ENCODE data around the gene EPN2. TPM values are rescaled to one million over a fixed set of nuclear protein-coding genes. Genes with fewer than 3 reads are reported as not detected.

Gene EPN2
- total RNA-seq, 1 donor = 18.1 TPM

DNA sequence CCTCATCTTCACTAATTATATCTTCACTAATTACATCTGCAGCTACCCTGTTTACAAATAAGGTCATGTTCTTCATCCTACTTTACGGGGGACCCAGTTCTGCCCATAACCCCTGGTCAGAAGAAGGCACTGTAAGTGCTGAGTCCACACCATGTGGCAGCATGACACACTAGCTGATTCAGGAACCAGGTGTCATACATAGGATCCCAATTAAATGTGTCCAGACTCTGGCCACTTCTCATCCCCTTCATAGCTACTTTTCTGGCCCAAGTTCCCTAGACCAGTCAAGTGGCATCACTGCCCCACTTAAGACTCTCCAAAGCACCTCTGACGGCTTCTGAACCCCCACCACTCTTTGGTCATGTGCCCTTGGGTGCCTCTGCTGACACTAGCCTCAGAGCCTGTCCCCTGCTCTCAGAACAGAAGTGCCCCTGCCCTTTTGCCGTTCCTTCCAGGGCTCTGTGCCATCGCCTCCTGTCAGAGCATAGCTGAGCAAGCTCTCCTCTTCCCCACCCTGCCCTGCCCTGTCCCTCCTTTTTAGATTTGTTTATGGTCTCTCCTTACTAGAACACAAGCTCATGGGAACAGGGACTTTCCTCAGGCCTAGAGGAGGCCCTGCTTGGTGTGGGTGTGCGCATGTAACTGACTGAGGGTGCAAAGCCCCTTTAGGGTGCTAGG lies 64.2 kb downstream of the EPN2 start:
- no peaks in the 10 kb centered on the region for H3K36me3 ChIP-seq (ENCODE audit: insufficient read depth, low read length)
- peaks cover 7% of the 10 kb centered on the region for H3K4me1 ChIP-seq (ENCODE audit: insufficient read depth, low read length)
- H3K9me3 ChIP-seq (ENCODE audit: low read depth, low read length) = no peaks in the 10 kb centered on the region
- H2AFZ ChIP-seq (ENCODE audit: low read length) = no peak overlapping the region
- H4K20me1 ChIP-seq (ENCODE audit: insufficient read depth, low read length) = peaks cover 49% of the 10 kb centered on the region
- DNase-seq (ENCODE audit: insufficient read length, low spot score, missing footprints) = peak; percentile 23
- no peak overlapping the region for H3K4me3 ChIP-seq (ENCODE audit: insufficient read depth, low read length)
- TF ChIP-seq, protein P1, sequence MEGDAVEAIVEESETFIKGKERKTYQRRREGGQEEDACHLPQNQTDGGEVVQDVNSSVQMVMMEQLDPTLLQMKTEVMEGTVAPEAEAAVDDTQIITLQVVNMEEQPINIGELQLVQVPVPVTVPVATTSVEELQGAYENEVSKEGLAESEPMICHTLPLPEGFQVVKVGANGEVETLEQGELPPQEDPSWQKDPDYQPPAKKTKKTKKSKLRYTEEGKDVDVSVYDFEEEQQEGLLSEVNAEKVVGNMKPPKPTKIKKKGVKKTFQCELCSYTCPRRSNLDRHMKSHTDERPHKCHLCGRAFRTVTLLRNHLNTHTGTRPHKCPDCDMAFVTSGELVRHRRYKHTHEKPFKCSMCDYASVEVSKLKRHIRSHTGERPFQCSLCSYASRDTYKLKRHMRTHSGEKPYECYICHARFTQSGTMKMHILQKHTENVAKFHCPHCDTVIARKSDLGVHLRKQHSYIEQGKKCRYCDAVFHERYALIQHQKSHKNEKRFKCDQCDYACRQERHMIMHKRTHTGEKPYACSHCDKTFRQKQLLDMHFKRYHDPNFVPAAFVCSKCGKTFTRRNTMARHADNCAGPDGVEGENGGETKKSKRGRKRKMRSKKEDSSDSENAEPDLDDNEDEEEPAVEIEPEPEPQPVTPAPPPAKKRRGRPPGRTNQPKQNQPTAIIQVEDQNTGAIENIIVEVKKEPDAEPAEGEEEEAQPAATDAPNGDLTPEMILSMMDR (IDR thresholded peaks at IDR 0.05; ENCODE audit: extremely low read depth, low read depth, low read length) = no peak
- H3K27ac ChIP-seq (ENCODE audit: low read depth, low read length) = no peak overlapping the region
- no peaks in the 10 kb centered on the region for H3K27me3 ChIP-seq (ENCODE audit: insufficient read depth, low read length)
- H3K79me2 ChIP-seq (ENCODE audit: insufficient read depth, low read length) = peaks cover 58% of the 10 kb centered on the region
- no peak overlapping the region for H3K4me2 ChIP-seq (ENCODE audit: insufficient read depth, low read length)

DNA sequence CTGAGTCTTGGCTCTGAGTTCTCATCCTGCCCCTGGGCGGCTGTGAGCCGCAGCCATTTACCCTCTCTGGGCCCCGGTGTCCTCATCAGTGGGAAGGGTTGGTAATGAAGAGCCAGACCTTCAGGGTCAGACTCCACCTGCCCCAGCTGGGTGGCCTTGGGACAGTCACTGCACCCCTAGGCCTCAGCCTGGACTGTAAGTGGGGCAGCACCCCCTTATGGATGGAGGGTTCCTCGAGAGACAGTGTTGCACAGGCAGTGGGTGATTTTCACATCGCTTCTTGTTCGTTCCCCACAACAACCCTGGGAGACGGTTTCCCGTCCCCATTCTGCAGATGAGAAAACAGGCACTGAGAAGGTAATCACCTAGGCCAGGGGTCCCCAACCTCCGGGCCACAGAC lies 64.8 kb downstream of the EPN2 start:
- Histone ChIP-seq H3K27me3 (ENCODE audit: insufficient read depth, low read length) (no peaks in the 10 kb centered on the region), H3K4me2 (ENCODE audit: insufficient read depth, low read length) (no peak overlapping the region), H3K79me2 (ENCODE audit: insufficient read depth, low read length) (peaks cover 57% of the 10 kb centered on the region), H2AFZ (ENCODE audit: low read length) (no peak overlapping the region), H3K4me1 (ENCODE audit: insufficient read depth, low read length) (peaks cover 7% of the 10 kb centered on the region), H3K4me3 (ENCODE audit: insufficient read depth, low read length) (no peak overlapping the region), H3K36me3 (ENCODE audit: insufficient read depth, low read length) (no peaks in the 10 kb centered on the region), H3K9me3 (ENCODE audit: low read depth, low read length) (no peaks in the 10 kb centered on the region), H3K27ac (ENCODE audit: low read depth, low read length) (no peak overlapping the region), H4K20me1 (ENCODE audit: insufficient read depth, low read length) (peaks cover 48% of the 10 kb centered on the region)
- TF ChIP-seq, protein P1 (IDR thresholded peaks at IDR 0.05; ENCODE audit: extremely low read depth, low read depth, low read length) = no peak
- DNase-seq (ENCODE audit: insufficient read length, low spot score, missing footprints) = no peak

DNA sequence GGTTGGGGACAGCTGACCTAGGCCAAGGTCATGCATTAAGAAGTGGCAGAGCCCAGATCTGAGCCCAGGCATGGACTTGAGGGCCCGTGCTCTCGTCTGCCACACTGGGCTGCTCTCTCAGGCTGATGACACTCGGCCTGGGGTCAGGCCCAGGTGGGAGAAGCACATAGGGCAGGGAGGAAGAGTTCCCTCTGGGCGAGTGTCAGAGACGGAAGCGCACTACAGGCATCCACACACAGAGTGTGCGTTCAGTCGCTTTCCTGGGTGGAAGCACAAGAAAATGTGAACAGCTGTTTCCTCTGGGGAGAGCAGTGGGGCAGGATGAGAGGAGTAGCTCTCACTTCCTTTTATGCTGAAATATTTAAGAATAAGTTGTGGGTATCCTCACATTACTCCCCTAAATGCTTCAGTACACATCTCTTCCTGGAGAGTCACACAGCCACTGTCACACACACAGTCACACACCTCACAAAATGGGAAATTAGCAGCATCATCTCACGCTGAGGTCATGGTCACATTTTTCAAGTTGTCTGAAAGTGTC lies 65.7 kb downstream of the EPN2 start:
- no peak for DNase-seq (ENCODE audit: insufficient read length, low spot score, missing footprints)
- Histone ChIP-seq H3K36me3 (ENCODE audit: insufficient read depth, low read length) (no peaks in the 10 kb centered on the region), H3K4me3 (ENCODE audit: insufficient read depth, low read length) (no peak overlapping the region), H3K4me1 (ENCODE audit: insufficient read depth, low read length) (peaks cover 7% of the 10 kb centered on the region), H3K9me3 (ENCODE audit: low read depth, low read length) (no peaks in the 10 kb centered on the region), H3K27ac (ENCODE audit: low read depth, low read length) (no peak overlapping the region), H3K27me3 (ENCODE audit: insufficient read depth, low read length) (no peaks in the 10 kb centered on the region), H3K4me2 (ENCODE audit: insufficient read depth, low read length) (no peak overlapping the region), H3K79me2 (ENCODE audit: insufficient read depth, low read length) (peaks cover 51% of the 10 kb centered on the region), H2AFZ (ENCODE audit: low read length) (no peak overlapping the region), H4K20me1 (ENCODE audit: insufficient read depth, low read length) (peaks cover 42% of the 10 kb centered on the region)
- TF ChIP-seq, protein P1 (IDR thresholded peaks at IDR 0.05; ENCODE audit: extremely low read depth, low read depth, low read length) = no peak

DNA sequence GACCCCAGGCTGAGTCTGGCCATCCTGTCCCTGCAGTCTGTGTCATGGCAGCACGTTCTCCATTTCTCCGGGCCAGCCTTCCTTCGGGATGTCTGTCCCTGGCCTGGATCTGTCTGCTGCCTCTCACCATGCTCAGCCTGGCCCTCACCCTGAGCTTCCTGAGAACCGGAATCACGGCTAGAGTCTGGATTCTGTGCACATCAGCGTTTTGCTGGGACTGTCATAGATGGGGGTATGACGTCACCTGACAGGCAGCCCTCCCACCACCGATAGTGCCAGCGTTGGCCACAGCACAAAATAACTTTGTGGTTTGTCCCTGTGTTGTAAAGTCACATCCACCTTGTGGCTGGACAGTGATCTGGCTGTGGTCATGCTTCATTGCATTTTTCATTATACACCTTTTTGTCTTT lies 66.2 kb downstream of the EPN2 start:
- H3K9me3 ChIP-seq (ENCODE audit: low read depth, low read length) = no peaks in the 10 kb centered on the region
- no peak overlapping the region for H2AFZ ChIP-seq (ENCODE audit: low read length)
- H3K36me3 ChIP-seq (ENCODE audit: insufficient read depth, low read length) = no peaks in the 10 kb centered on the region
- H3K4me1 ChIP-seq (ENCODE audit: insufficient read depth, low read length) = peaks cover 7% of the 10 kb centered on the region
- no peak overlapping the region for H3K27ac ChIP-seq (ENCODE audit: low read depth, low read length)
- peaks cover 42% of the 10 kb centered on the region for H4K20me1 ChIP-seq (ENCODE audit: insufficient read depth, low read length)
- DNase-seq (ENCODE audit: insufficient read length, low spot score, missing footprints) = no peak
- H3K4me2 ChIP-seq (ENCODE audit: insufficient read depth, low read length) = no peak overlapping the region
- no peaks in the 10 kb centered on the region for H3K27me3 ChIP-seq (ENCODE audit: insufficient read depth, low read length)
- TF ChIP-seq, protein P1 (IDR thresholded peaks at IDR 0.05; ENCODE audit: extremely low read depth, low read depth, low read length) = no peak
- H3K4me3 ChIP-seq (ENCODE audit: insufficient read depth, low read length) = no peak overlapping the region
- peaks cover 53% of the 10 kb centered on the region for H3K79me2 ChIP-seq (ENCODE audit: insufficient read depth, low read length)

All from osteoblast (primary cell).